Kidney capillary endothelial cell (primary cell): ENCODE measurements around the gene ZNF283.

Experiments
- DNase-seq: peaks from one replicate; pipeline ENCODE4 v3.0.0-alpha.2; 2018; ENCODE audit warnings: low spot score

The ZNF283 gene

GRCh38 chr19:43826787-43827754 is at the start of gene ZNF283:
Gene ZNF283 (plus strand): TSS chr19:43827321. CDS start chr19:43833505, 6,184 bp downstream.
- peak; percentile 70 for DNase-seq

- DNase-seq, result no peak
These were observed 48.5 kb upstream of the ZNF283 start for GRCh38 chr19:43778651-43779050.

- no peak for DNase-seq
These were observed 47.8 kb upstream of the ZNF283 start for GRCh38 chr19:43779147-43779819.

GRCh38 chr19:43779820-43780219 is 47.3 kb upstream of the ZNF283 start:
- no peak for DNase-seq

GRCh38 chr19:43780706-43781525 is 46.2 kb upstream of the ZNF283 start, which contains the start of gene KCNN4:
Gene KCNN4 (minus strand): TSS chr19:43780973. CDS start chr19:43780861, 112 bp downstream.
- DNase-seq, result no peak

GRCh38 chr19:43781630-43782310 is 45.4 kb upstream of the ZNF283 start:
- DNase-seq, result no peak

GRCh38 chr19:43782311-43782660 is 44.8 kb upstream of the ZNF283 start:
- no peak for DNase-seq

- no peak for DNase-seq
These were observed 44.4 kb upstream of the ZNF283 start for GRCh38 chr19:43782689-43783231.

- no peak for DNase-seq
These were observed 43.5 kb upstream of the ZNF283 start for GRCh38 chr19:43783636-43784035.

DNA sequence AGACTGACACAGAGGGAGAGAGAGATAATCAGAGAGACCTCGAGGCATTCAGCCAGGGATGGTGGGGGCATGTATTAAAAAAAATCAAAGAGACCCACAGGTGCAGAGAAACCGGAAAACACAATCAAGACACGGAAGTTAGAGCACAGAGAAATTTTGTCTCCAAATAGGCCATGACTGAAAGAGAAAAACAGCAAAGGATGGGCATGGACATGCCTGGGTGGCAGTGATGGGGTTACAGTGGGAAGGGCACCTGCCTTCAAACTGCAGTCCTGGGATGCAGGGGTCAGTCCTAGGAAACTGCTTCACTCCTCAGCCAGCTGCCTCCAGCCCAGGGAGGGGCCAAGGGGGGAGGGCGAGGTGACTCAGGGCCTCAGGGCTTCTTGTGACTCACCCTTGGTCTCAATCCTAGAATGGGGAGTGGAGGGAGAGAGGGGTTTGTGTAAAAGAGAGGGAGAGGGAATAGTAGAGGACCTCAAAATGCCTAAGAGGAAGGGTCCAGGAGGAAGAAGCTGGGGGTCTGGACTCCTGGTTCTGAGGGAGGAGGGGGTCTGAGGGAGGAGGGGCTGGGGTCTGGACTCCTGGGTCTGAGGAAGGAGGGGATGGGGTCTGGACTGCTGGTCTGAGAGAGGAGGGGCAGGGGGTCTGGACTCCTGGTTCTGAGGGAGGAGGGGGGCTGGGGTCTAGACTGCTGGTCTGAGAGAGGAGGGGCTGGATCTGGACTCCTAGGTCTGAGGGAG is 42.7 kb upstream of the ZNF283 start:
- peak; percentile 64 for DNase-seq

DNA sequence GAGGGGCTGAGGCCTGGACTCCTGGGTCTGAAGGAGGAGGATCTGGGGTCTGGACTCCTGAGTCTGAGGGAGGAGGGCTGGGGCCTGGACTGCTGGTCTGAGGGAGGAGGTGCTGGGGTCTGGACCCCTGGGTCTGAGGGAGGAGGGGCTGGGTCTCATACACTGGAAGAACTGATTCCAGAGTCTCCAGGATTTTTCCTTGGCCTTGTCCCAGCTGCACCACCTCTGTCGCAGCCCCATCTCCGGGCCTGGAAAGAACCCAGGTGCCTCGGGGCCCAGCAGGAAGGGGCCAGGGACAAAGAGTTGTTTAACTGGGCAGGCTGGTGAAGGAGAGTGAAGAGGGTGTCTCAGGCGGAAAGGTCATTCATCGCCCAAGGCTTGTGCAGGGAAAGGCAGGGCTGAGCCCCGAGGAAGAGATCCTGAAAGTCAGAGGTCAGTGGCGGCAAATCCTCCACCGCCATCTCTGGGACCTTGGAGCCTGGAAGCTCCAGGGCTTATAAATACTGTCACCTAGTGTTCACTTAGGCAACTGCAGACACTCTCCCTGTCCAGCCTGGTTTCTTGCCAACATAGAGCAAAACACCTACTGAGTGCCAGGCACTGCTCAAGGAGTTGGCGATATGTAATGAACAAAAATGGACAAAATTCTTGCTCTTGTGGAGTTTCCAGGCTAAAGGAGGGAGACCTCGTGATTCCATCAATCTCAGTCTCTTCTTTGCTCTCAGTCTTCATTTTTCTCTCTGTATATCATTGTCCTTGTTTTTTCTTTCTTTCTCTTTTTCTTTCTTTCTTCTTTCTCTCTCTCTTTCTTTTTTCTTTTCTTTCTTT is 41.9 kb upstream of the ZNF283 start:
- DNase-seq, result peak; percentile 65

DNA sequence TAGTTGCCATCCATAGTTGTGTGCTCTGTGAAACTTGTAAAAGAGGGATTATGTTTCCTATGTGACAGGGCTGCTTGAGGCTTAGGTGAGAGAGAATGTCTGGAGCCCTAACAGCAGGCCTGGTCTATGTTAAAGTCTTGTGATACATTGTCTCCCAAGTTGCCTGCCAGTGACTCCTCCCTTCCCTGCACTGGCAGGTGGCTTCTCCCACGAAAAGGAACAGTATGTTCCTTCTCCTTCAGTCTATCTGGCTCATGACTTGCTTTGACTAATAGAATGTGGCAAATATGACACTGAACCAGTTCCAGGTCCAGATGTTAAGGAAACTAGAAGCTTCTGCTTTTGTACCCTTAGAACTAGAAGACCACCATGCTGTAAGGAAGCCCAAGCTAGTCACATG is 40.5 kb upstream of the ZNF283 start:
- DNase-seq, result no peak

DNA sequence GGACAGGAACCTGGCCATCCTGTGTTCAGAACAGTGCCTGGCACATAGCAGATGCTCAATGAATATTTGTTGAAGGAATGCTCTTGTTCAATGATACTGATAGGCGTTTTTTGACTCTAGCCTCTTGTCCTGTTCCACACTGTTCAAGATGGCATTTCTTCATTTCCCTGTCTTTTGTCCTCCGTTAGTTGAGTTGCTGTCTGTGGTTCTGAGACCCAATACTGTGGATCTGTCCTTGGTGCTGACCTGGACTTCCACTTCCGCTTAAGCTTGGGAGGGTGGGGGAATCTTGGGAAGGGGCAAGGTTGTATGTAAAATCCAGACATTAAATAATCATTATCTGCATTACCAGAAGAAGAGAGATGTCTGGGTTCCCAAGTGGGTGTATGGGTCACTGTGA is 38.1 kb upstream of the ZNF283 start:
- DNase-seq, result peak; percentile 38

DNA sequence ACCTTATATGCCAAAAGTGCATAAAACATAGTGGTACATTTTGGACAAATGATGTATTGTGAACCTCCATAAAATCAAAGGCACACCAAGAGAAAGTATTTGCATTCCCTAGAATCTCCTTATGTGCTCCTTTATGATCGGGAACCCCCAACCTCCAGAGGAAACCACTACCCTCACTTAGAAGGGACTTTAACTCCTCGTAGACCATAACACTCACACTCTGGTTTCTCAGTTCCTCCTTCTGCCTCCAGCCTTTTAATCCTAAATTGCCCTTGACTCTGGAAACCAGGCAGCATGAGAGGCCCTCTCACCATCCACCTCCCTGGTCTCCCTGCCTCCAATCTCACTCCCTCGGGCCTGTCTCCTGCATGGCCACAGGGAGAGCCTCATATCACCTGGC is 36.5 kb upstream of the ZNF283 start:
- no peak for DNase-seq

DNA sequence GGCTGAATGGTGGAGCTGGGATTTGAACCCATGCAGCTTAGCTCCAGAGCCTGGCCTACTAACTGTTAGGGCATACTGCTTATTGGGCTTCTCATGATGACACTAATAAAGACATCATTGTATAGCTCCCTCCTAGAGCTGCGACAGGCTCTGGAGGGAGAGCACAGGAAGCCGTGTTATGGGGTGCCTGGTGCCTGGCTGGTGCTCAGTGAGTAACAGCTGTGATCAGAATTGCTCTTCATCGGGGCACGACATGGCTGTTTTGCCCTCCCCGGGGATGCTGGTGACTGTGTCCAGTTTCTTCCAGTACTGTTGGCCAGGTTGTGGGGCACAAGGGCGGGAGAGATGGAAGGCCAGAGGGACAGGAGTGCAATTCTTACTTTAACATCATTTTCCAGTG is 30.0 kb upstream of the ZNF283 start:
- DNase-seq, result no peak

DNA sequence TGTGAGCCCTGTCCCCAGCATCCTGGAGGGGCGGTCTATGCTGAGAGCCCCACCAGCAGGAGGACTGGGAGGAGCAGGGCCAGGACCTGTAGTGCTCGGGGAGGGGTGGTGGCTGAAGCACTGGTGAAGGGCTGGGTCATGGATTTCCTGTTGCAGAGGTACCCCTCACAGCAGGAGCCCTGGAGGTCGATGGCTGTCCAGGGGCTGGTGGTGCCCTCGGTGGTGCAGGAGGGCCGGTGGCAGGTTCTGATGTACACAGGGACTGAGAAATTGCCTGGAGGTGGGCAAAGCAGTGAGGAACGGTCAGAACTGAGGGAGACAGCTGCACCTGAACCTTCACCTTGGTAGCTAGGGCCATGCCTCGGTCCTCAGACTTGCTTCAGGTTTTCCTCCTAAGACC is 29.6 kb upstream of the ZNF283 start:
- no peak for DNase-seq

DNA sequence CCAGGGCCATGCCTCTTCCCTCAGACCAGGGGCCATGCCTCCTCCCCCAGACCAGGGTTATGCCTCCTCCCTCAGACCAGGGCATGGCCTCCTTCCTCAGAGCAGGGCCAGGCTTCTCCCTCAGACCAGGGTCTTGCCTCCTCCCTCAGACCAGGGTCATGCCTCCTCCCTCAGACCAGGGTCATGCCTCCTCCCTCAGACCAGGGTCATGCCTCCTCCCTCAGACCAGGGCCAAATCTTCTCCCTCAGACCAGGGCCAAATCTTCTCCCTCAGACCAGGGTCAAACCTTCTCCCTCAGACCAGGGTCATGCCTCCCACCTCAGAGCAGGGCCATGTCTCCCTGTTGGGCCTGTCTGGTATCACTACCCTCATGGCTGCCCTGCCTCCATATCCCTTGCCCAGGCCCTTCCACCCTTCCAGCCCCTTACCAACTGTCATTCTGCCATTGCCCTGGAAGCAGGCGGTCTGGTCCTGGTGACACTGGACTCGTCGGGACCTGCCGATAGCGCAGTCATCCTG is 29.0 kb upstream of the ZNF283 start:
- no peak for DNase-seq

DNA sequence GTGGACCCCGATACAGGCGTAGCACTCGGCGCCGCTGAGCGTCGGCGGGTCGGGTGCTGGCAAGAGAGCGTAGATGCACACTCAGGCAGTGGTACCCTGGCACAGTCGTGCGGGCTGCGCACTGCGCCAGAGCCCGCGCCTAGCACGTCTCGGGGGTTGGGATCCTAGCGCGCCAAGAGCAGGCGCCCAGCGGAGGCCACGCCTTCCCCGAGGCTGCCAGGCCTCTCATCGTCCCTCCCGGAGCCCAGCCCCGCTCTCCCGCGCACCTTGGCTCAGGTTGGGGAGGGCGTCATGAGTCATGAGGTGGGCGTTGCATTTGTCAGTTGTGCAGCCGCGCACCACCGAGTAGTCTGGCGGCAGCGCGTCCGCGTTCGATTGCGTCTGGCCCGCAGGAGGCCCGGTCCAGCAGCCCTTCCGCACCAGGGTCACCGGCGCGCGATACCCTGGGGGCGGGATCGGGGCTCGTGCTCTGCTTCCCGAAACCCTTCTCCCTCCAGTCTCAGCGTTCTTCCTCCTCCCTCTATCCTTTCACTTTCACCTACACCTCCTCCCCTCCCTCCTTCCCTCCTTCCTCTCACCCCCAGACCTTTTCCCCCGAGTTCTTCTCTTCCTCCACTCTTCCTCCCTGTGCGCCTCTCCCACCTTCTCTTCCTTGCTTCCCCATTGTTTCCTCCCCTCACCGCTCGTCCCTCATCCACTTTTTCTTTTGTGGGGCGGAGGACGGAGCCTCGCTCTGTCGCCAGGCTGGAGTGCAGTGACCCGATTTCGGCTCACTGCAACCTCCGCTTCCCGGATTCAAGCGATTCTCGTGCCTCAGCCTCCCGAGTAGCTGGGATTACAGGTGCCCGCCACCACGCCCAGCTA is 28.3 kb upstream of the ZNF283 start:
- no peak for DNase-seq
